Common myeloid progenitor, CD34-positive (primary cell): ENCODE data around the gene RNF40.

ENCODE experiments used
- CTCF ChIA-PET: fragments of 350-600 bp; sonication (Branson Sonifier 250); formaldehyde crosslinking; loops from one replicate; lab custom pipeline; 2021; ENCODE audit warnings: antibody characterized with exemption; lab: Charles Lee
- POLR2A ChIA-PET: fragments of 350-600 bp; sonication (Branson Sonifier 250); formaldehyde crosslinking; loops from one replicate; lab custom pipeline; 2021; ENCODE audit warnings: antibody characterized with exemption; lab: Charles Lee
- DNase-seq, 3 donors: peaks; one replicate each; pipeline versions ENCODE4 v3.0.0 to v3.0.0-alpha.2; 2013
- H3K27ac ChIP-seq, 2 experiments: 1 replicate in 1 of 2; 2 replicates in 1 of 2; pipeline ENCODE4 v1.7.0; 2013; ENCODE audit warnings: inconsistent platforms in 2 of 2, low read length in 2 of 2, mild to moderate bottlenecking in 2 of 2, low read depth in 1 of 2, moderate library complexity in 1 of 2; ENCODE audit not compliant: severe bottlenecking in 2 of 2, insufficient read depth in 1 of 2, poor library complexity in 1 of 2
- H3K27me3 ChIP-seq, 5 experiments: replicated peaks in 2 of 5; 1 replicate in 3 of 5; 2 replicates in 2 of 5; pipeline versions ENCODE4 v1.6.1 to v1.7.0; 2013; ENCODE audit warnings: low read length in 4 of 5, mild to moderate bottlenecking in 2 of 5, moderate library complexity in 2 of 5, inconsistent platforms in 1 of 5; ENCODE audit not compliant: insufficient read depth in 5 of 5, control insufficient read depth in 4 of 5
- H3K36me3 ChIP-seq, 4 experiments: 1 replicate in 2 of 4; 2 replicates in 2 of 4; pipeline versions ENCODE4 v1.6.1 to v1.7.0; 2013; ENCODE audit warnings: low read length in 3 of 4, control low read depth in 1 of 4, mild to moderate bottlenecking in 1 of 4; ENCODE audit not compliant: control insufficient read depth in 4 of 4, insufficient read depth in 4 of 4
- H3K4me1 ChIP-seq, 4 experiments: 1 replicate in 3 of 4; 2 replicates in 1 of 4; pipeline versions ENCODE4 v1.6.1 to v1.7.1; 2013; ENCODE audit warnings: low read length in 3 of 4, mild to moderate bottlenecking in 3 of 4, control low read depth in 1 of 4, inconsistent platforms in 1 of 4, moderate library complexity in 1 of 4; ENCODE audit not compliant: control insufficient read depth in 4 of 4, insufficient read depth in 4 of 4; ENCODE audit errors: control extremely low read depth in 1 of 4
- H3K4me3 ChIP-seq, 7 experiments: 1 replicate in 4 of 7; 2 replicates in 3 of 7; pipeline versions ENCODE4 v1.5.1 to v1.7.0; 2013; ENCODE audit warnings: mild to moderate bottlenecking in 7 of 7, low read length in 6 of 7, moderate library complexity in 6 of 7, inconsistent platforms in 2 of 7, low read depth in 2 of 7, control low read depth in 1 of 7; ENCODE audit not compliant: insufficient read depth in 4 of 7, control insufficient read depth in 1 of 7; ENCODE audit errors: extremely low read depth in 1 of 7
- H3K9me3 ChIP-seq, 5 experiments: 1 replicate in 4 of 5; 2 replicates in 1 of 5; pipeline versions ENCODE4 v1.6.1 to v1.7.1; 2013; ENCODE audit warnings: low read length in 4 of 5, mild to moderate bottlenecking in 2 of 5, inconsistent platforms in 1 of 5, low read depth in 1 of 5, moderate library complexity in 1 of 5; ENCODE audit not compliant: control insufficient read depth in 4 of 5, insufficient read depth in 2 of 5; ENCODE audit errors: control extremely low read depth in 1 of 5
- WGBS: methylation state at CpG from one replicate; pipeline ENCODE4 v1.1.5; 2013; ENCODE audit not compliant: insufficient coverage; 5-methylcytosine and 5-hydroxymethylcytosine counted together

Gene RNF40

DNA sequence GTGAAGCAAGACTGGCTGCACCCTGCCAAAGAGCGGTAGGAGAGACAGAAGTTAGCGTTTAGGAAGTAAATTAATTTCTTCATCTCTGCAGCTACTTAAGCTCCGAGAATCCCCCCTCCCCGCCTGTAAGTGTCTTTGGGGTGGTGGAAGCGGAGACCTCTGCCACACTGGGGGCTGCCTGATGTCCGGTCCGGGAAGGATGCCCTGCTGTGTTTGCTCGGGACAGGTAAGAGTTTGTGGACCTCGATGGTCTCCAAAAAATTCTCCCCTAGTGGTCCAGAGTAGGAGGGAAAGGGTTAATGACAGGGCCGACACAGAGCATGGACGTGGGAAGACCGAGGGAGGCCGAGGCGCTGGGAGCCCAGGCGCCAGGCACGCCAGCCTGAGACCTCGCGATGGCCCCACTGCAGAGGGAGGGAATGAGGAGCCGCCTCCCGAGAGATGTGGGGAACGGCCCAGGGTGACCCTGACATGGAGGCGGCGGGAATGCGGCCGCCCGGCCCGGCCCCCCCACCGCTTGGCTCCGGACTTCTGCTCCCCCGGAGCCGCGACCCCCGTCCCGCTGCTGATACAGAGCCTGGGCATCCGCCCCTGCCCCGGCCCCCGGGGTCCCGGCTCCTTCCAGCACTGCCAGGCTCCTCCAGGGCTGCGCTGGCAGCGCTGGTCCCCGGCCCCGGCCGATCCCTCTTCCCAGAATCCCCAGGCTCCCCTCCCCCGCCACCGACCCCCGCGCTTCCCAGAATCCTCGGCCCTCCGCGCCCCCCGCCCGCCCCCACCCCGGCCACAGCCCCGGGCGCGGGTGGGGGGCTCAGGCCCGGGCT lies 24.2 kb downstream of the RNF40 start:
- Histone ChIP-seq H3K4me1 (peaks cover 0 to 19% (median 15%) of the 10 kb centered on the region in 4 experiments), H3K36me3 (peaks cover 0 to 33% (median 20%) of the 10 kb centered on the region in 4 experiments), H3K4me3 (peak overlapping the region; percentile 85 to 97 (median 92)), H3K9me3 (no peaks in the 10 kb centered on the region), H3K27ac (peak overlapping the region in 1 of 2 experiments; percentile 78), H3K27me3 (no peaks in the 10 kb centered on the region)
- ChIA-PET CTCF (interaction anchor here (2.0 kb wide), 1 partner anchor 19 kb away, joined by 13 read pairs; no protein-coding TSS in a partner anchor), POLR2A (interaction anchor here (2.0 to 2.1 kb wide), 2 partner anchors 19 to 20 kb away, joined by 9 to 15 read pairs; no protein-coding TSS in a partner anchor)
- 11% methylated on average over 31 of the region's 57 CpGs for WGBS
- DNase-seq: no peak

DNA sequence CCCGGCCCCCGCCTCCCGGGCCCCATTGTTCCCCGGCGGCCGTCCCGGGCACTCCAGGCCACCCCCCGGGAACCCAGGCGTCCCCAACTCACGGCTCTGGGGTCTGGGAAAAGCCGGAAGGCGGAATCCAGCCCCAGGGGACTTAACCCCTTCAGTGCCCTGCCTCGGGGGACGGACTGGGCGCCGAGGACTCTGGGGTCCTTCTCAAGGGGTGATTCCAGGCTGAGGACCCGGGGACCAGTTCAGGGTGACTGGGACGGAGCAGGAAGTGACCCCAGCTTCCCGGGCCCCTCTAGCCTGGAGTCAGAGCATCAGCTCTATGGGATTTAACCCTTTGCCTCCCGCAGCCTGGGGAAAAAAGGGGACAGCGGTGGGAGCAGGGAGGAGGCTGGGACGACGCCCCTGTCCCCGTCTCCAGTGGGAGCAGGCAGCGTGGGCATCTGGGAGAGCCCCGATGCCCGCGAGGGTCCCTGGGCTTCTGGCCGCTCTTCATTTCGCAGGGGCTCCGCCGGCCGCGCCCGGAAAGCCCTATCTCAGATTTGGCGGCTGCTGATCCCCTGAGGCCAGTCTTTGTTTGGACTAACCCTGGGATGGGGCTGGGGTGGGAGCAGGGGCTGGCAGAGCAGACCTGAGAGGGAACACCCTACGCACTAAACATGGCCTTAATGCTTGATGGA lies 25.0 kb downstream of the RNF40 start, which contains the start of gene ZNF629:
ZNF629 (minus strand) TSS at position 270 of the 677 bp plus-strand sequence. CDS start 2,723 bp downstream, outside the sequence.
- peak within 1 kb of the TSS; percentile 46 to 78 for H3K27ac ChIP-seq
- ChIA-PET CTCF (interaction anchor here (0.6 to 2.0 kb wide), 2 partner anchors 12 to 18 kb away, joined by 3 to 13 read pairs; no protein-coding TSS in a partner anchor), POLR2A (interaction anchor here (2.0 kb wide), 1 partner anchor 18 kb away, joined by 15 read pairs; no protein-coding TSS in a partner anchor)
- H3K27me3 ChIP-seq: no peaks in the 10 kb centered on the region
- H3K4me1 ChIP-seq: peaks cover 0 to 19% (median 15%) of the 10 kb centered on the region in 4 experiments
- peaks cover 0 to 27% (median 16%) of the 10 kb centered on the region in 4 experiments for H3K36me3 ChIP-seq
- 1% methylated on average over 28 of the region's 37 CpGs for WGBS
- peak within 1 kb of the TSS; percentile 85 to 97 (median 92) for H3K4me3 ChIP-seq
- DNase-seq: peak; percentile 54 to 66 (median 62)
- H3K9me3 ChIP-seq: no peaks in the 10 kb centered on the region

DNA sequence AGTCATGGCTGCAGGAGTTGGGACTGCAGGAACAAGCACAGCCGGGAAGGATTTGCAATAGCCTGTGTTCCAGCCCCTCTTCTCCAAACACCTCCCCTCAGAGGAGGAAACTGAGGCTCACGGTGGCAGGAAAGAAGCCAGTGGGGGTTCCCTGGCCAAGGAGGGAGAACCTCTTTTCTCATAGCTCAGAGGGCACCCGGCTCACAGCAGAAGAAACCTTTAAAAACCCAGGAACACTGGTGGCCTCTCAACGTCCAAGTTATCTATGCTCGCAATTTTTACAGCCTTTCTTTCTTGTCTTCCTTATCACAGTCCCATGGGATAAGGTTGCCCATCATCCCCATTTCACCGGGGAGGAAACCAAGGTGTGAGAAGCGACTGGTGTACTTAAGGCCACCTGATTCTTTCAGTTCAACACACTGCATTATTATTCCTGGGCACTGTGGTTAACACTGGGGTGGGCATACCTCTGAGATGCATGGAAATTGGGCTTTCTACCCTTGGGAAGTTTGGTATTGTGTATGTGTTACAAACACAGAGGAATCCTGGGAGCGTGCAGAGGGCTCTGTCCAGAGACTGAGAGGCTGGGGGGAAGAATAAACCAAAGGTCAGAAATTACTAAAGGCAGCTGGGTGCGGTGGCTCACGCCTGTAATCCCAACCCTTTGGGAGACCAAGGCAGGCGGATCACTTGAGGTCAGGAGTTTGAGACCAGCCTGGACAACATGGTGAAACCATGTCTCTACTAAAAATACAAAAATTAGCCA lies 25.7 kb downstream of the RNF40 start:
- Histone ChIP-seq H3K36me3 (peaks cover 0 to 19% (median 9%) of the 10 kb centered on the region in 4 experiments), H3K27me3 (no peaks in the 10 kb centered on the region), H3K27ac (peak overlapping the region; percentile 46 to 78), H3K4me3 (peak overlapping the region; percentile 85 to 97 (median 92)), H3K9me3 (no peaks in the 10 kb centered on the region), H3K4me1 (peaks cover 0 to 19% (median 15%) of the 10 kb centered on the region in 4 experiments)
- ChIA-PET CTCF (interaction anchor here (0.6 to 2.0 kb wide), 3 partner anchors 12 to 27 kb away, joined by 3 to 13 read pairs (median 3); no protein-coding TSS in a partner anchor), POLR2A (interaction anchor here (2.0 kb wide), 1 partner anchor 18 kb away, joined by 15 read pairs; no protein-coding TSS in a partner anchor)
- DNase-seq: no peak
- 64% methylated on average over 7 of the region's 11 CpGs for WGBS

DNA sequence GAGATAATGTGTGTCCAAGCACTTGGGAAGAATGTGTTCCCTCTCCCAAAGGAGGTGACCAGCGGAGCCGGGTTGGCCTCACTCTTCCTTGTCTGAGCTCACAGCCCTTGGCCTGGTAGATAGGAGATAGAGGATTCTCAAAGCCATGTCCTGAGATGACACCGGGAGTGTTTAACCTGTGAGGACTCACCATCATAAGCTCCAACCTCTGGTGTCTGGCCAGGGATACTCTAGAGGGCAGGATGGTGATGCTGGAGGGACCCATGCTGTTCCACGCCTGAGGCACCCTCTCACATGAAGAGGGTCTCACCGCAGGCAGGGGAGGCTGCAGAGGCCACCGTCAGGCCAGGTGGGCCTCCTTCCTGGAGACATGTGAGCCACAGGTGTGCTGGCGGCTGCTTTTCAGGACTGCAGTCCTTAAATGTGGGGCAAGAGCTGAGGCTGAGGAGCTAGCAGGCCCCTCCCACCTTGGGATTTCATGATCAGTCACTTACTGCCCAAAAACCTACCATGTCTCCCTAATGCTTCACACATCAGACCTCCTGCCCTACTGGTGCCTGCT lies 31.5 kb downstream of the RNF40 start:
- no peaks in the 10 kb centered on the region for H3K9me3 ChIP-seq
- DNase-seq: no peak
- CTCF ChIA-PET: interaction anchor here (0.7 to 5.2 kb wide), 7 partner anchors 10 to 141 kb away, joined by 3 to 27 read pairs (median 3); no protein-coding TSS in a partner anchor
- H3K27ac ChIP-seq: no peak overlapping the region
- WGBS: 97% methylated on average over 4 of the region's 7 CpGs
- H3K4me3 ChIP-seq: no peak overlapping the region
- no peaks in the 10 kb centered on the region for H3K27me3 ChIP-seq
- no peaks in the 10 kb centered on the region for H3K36me3 ChIP-seq
- H3K4me1 ChIP-seq: no peaks in the 10 kb centered on the region
- POLR2A ChIA-PET: no interaction called here

DNA sequence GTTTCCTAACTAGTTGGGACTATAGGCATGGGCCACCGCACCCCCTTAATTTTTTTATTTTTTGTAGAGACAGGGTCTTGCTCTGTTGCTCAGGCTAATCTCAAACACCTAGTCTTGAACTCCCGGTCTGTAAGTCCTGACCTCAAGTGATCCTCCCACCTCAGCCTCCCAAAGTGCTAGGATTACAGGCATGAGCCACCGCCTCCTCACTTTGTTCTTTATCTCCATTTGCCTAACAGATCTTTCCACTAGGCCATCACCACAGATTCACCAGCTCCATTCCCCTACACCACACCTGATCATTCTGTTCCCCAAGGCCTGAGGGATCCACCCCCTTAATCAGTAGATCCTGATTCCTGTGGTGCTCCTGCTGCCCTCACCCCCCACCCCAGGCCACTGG lies 32.5 kb downstream of the RNF40 start:
- 97% methylated on average over 3 of the region's 3 CpGs for WGBS
- Histone ChIP-seq H3K27me3 (no peaks in the 10 kb centered on the region), H3K36me3 (no peaks in the 10 kb centered on the region), H3K4me1 (no peaks in the 10 kb centered on the region), H3K9me3 (no peaks in the 10 kb centered on the region), H3K27ac (no peak overlapping the region), H3K4me3 (no peak overlapping the region)
- POLR2A ChIA-PET: no interaction called here
- DNase-seq: no peak
- CTCF ChIA-PET: interaction anchor here (0.7 to 5.2 kb wide), 3 partner anchors 12 to 140 kb away, joined by 3 to 27 read pairs (median 3); no protein-coding TSS in a partner anchor

DNA sequence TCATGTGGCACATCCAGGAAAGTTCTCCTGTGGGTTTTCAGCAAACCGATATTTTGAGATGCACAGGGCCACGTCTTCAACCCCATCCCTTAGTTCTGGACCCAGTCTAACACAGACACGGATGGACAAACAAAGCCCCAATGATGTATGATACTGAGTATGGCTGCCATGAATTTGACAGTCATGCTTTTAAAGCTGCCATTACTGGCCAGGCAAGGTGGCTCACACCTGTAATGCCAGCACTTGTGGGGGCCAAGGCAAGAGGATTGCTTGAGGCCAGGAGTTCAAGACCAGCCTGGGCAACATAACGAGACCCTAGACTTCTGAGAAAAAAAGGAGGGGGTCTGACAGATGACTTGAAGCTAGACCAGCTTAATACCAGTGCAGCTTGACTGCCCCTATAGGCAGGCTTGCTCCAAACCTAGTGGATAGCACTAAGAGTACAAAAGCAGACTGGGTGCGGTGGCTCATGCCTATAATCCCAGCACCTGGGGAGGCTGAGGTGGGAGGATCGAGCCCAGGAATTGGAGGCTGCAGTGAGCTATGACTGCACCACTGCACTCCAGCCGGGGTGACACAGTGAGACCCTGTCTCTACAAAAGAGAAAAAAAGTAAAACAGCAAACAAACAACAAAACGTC lies 35.7 kb downstream of the RNF40 start:
- Histone ChIP-seq H3K36me3 (no peaks in the 10 kb centered on the region), H3K27ac (no peak overlapping the region), H3K27me3 (no peaks in the 10 kb centered on the region), H3K4me3 (no peak overlapping the region), H3K4me1 (peaks cover 0 to 3% (median 0%) of the 10 kb centered on the region in 4 experiments), H3K9me3 (no peaks in the 10 kb centered on the region)
- CTCF ChIA-PET: interaction anchor here (0.6 to 1.3 kb wide), 5 partner anchors 15 to 73 kb away, joined by 3 to 4 read pairs (median 3); no protein-coding TSS in a partner anchor
- POLR2A ChIA-PET: no interaction called here
- WGBS: 75% methylated on average over 4 of the region's 8 CpGs
- peak in 1 of 3 donors; percentile 27 for DNase-seq
